NCI-H2196 (cell line): Measurements from ENCODE around the gene AFF3.
"Not testable (repeated sequence)": the region's sequence is repeated elsewhere in the genome, so short reads cannot be mapped to it uniquely, and the experiment has no call there.

Source experiments
- DNase-seq: peaks from one replicate; lab custom pipeline; 2025; ENCODE audit not compliant: unreplicated experiment; lab: John Stamatoyannopoulos, UW

Gene AFF3

DNA sequence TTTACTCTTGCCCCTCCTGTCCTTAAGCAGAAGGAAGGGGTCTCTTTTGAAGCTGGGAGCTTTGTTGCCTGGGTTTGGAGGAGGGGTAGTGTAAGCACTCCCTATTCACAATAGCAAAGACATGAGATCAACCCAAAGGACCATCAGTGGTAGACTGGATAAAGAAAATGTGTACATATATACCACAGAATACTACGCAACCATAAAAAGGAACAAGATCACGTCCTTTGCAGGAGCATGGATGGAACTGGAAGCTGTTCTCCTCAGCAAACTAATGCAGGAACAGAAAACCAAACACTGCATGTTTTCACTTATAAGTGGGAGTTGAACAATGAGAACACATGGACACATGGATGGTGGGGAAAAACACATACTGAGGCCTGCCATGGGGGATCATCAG lies 371.5 kb downstream of the AFF3 start:
- no peak for DNase-seq

DNA sequence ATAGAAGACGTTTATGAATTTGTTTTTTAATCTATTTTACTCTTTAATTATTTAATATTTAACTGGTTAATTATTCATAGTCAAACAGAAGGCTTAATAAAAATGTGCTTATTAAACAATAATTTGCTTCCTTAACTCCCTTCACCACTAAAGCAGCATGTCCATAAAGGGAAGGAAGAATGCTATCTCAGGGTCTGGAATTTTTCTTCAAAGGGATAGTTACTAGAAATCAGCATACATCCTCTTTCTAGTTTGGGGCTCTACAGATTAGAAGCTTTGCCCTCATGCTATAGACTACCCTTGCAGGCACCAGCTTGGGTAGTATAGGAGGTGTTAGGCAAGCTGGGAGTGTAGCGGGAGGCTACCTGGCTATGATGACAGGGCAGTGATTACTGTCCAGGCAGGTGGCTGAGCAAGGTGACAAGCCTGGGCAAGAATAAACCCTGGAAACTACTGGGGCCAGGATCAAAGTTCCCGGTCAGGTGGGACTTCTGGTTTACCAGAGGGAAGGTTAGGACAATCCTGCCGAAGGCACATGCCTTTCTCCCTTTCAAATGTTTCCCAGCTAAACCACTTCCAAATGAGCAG lies 376.6 kb downstream of the AFF3 start:
- no peak for DNase-seq

DNA sequence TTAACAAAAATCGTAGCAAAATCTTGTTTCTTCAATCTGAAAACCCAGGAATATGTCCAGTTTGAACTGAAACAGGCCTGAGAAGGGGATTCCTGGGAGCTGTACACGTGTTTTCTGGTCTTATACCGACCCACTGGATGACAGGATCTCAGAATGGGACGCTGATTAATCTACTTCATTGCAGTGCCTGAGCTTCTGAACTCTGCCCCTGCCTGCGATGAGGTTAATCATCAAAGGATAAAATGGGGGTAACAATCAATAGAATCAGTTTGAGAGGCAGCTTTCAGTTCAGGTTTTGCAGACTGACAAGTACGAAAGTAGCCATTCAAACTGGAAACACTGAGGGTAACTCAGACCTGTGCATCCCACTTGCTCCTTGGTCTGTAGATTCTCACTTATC lies 378.6 kb downstream of the AFF3 start:
- DNase-seq: no peak

DNA sequence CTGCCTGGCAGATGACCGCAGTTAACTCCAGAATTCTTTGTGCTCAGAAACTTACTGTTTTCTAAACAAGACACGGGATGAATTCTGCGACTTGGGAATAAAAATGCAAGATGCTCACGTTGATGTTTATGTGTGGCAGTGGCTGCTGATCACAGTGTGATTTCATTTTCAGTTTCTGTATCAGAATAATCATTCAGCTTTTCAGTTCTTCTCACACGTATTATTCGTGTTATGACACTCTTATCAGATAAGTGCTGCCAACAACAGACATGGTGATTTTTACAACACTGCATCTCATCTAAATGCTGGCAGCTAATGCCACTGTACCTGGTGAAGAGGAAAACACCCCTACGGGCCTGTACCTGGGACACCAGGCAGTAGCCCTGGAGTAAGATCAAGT lies 379.7 kb downstream of the AFF3 start:
- no peak for DNase-seq

DNA sequence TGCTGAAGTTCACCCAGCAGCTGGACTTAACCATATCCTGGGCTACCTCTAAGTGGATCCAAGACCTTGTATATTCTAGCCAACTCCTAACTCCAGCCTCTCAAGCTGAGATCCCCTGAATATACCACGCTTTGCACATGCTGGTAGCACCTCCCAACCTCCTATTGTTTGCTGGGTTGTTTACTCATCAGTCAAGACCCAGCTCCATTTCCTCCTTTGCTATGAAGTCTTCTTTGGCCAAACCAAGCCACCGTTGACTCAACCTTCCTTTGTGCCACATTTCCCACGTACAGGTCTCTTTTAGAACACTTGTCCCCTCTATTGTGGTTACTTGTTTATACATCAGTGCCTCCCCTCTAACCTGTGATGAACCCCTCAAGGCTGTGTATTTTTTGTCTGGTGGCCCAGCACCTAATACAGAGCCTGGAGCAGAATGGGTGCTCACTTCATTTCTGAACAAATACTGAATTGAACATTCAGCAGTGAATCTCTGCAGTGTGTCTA lies 384.7 kb downstream of the AFF3 start:
- no peak for DNase-seq

DNA sequence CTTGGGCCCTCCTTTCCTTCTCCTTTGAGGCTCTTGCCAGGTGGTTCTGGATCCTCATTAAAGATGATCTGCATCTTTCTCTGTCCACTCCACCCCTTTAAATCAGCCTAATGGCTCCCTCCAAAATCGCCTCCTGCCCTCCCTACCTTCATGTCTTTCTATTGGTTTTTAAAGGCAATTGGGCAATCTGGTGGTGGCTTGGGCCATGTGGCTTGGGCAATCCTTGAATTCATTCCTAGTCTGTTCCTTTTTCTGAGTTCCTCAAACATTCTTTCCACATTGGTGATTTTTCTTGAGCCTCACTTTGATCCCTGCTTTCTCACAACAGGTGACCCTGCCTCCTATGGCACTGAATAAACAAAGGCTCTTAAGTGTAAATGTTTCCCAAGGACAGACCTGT lies 386.3 kb downstream of the AFF3 start:
- DNase-seq: no peak

DNA sequence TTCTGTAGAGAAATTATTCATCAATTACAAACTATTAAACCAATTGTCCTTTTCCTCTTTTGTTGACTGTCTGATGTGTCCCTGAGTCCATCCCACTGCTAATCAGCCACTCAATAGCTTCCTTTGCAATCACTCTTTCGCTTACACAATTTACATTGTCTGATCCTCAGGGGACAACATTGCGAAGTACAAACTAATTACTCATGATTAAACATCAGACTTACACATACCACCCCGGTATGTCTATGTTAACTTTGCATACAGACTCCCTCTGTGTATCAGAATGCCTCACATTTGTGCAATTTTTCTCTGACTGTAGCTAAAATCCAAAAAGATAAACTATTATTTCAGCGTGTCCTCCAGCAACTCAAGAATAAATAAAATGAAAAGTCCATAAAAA lies 388.2 kb downstream of the AFF3 start:
- DNase-seq: no peak

DNA sequence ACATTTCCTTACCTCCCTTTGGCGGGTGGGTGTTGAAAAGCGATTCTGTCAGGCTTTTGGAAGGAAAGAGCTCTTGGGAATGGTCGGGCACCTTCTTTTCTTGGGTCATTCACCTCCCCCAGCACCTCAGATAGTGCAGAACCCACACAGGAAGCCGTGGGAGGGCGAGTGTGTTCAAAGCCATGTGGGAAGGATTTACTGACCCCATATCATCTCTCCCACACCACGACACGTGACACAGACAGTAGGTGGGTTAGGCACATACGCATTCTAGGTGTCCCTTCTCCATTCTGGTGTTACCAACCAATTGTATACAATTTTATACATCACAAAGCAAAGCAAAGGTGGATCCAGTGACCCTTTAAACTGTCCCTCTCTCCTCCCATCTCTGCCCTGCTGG lies 388.9 kb downstream of the AFF3 start:
- DNase-seq: no peak

DNA sequence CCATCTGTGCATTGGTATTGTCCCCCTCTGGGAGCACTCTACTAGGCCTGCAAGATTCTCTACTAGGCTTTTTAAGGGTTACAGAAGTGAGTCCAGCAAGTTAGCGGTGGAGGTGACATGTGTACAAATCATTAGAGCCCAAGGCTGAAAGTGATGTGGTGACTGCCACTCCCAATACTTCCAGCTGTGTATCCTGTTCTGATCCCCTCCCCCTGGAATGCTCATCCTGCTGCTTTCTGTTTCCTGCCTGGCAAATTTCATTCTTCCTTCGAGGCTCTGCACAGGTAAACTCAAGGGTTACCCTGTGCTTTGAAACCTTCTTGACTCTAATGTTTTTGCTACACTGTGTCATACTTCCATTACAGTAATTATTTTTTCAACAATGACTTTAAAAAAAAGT lies 394.0 kb downstream of the AFF3 start:
- no peak for DNase-seq

DNA sequence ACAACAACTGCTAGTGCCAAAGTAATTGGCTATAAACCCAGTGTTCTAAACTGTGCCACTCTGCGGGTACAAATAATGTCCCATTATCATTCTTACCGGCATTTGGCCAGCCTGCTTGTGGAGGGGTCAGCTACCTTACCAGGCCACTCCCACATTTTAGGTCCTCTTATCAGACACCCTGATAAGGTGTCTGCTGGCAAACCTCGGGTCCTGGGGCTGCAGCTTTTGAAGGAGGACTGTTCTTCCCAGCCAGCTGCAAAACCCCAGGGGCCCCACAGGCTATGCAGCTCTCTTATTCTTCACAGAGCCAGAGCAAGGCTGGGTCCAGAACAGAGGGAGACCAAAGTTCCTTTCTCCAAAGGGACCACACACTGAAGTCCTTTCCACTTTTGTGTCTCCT lies 394.5 kb downstream of the AFF3 start:
- DNase-seq: no peak

DNA sequence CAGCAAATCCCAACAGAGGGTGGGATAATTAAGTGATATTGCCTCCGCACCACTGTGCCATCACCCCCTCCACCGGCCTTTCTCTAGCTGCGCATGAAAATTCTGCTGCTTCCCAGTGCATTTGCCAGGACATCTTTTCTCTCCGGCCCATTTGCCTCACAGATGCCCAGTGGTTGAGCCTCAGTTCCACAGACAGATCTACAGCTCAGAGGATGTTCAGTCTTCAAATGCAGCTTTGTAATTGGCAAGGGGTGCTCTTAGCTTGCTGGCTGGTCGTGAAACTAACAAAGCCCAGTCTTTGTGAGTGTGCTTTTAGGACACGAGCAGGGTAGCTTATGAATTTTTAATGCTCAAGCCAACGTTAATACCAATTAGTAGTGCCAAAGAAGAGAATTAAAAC lies 399.2 kb downstream of the AFF3 start:
- no peak for DNase-seq

DNA sequence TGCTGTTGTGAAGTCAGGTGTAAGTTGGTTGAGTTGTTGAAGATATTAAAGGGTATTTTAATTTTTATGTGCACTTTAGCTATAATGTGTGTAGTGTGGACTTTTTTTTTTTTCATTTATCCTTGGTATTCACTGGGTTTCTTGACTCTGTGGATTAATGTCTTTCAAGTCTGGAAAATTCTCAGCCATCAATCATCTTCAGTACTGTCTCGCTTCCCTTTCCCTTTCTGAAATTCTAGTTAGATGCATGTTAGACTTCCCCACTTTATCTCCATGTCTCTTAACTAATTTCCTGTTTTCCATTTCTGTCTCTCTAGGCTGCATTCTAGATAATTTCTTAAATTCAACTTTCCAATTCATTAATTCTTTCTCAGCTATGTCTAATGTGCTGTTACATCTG lies 404.9 kb downstream of the AFF3 start:
- no peak for DNase-seq

DNA sequence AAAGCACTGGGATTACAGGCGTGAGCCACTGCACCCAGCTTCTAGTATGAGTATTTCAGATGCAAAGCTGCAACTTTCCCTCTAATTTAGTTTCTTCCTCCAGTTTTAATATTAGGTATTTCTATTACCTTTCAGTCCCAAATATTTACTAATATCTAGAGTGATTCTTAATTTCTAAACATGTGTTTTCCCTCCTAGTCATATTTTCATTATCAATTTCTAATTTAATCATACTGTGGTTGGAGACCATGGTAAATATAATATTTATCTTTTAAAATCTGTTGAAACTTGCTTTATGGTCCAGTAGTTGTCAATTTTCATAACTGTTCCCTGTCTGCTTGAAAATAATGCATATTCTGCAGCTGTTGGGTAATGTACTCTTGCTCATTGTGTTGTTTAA lies 406.6 kb downstream of the AFF3 start:
- no peak for DNase-seq

DNA sequence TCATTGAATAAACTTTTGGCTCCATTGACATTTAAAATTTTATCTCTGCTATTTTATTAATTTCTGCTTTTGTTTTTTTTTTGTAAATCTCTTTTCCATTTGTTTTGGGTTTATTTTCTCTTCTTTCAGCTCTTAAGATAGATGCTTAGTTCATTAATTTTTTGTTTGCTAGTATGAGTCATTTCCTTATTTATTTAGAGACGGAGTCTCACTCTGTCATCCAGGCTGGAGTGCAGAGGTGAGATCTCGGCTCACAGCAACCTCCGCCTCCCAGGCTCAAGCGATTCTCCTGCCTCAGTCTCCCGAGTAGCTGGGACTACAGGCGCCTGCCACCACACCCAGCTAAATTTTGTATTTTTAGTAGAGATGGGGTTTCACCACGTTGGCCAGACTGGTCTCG lies 407.1 kb downstream of the AFF3 start:
- not testable (repeated sequence) for DNase-seq

DNA sequence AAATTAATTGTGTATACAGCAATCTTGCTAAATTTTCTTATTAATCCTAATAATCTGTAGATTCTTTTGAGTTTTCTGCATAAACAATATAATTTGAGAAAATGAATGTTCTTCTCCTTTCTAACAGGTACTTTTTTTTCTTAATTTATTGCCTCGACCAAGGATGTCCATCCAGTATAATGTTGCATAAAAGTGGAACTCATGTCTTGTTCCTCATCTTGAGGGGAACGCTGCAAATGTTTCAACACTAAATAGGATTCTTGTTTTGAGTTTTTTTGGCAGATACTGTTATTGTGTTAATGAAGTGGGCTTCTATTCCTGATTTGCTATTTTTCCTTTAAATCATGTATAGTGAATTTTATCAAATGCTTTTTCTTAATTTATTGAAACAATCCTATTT lies 408.2 kb downstream of the AFF3 start:
- DNase-seq: no peak

DNA sequence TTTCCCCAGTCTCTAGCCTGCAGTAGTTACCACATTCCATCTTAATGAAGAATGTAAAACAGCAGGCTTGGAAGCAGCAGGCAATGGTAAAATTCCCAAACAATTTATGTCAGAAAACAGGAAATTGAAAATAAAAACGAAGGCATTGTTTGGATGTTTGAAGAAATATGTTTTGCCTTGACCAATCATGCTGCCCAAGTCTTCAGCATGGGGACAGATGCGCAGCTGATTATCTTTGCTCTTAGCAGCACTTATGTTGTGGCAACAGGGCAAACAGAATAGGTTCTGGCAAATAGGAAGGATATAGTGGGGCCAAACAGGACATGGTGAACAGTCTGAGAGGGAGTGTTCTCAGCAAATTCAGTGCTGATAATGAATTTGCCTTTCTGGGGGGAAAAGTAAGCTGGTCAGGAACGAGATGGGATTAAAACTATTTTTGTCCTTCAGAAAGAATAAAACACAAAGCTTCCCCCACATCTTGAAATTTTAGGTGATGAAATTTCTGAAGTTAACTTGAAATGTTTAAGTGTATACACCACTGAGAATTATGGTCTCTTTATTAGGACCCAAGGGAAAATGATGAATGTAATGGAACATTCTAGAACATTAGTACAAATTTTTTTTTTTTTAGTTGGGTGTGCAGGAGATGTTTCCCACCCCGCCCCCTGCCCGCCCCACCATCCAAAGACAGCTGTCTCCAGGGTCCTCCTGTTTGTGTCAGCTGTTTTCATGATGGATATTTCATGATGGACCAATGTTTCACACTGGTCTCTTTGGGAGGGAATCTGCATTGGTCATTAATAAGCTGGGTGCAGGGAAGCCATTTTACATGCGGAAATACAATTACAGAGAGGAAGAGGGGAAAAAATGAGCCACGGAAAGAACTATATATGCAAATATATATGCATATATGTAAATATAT lies 413.0 kb downstream of the AFF3 start:
- DNase-seq: no peak

DNA sequence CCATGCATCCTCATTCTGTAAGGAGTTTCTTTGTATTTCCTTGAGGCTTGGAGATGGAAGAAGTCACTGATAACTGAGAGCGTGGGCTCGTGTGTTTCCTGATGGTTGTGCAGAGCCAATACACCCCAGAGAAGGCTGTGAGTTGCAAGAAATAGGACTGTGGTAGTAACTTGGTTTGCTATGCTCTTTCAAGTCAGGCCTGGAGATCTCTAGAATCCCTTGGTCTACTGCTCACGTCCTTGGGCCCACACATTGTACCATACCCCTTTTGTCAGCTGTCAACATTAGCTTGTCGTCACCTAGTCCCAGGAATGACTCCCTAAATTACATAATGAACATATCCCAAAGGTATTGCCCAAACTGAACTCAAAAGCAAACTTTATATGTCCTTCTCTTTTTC lies 414.2 kb downstream of the AFF3 start:
- DNase-seq: no peak

DNA sequence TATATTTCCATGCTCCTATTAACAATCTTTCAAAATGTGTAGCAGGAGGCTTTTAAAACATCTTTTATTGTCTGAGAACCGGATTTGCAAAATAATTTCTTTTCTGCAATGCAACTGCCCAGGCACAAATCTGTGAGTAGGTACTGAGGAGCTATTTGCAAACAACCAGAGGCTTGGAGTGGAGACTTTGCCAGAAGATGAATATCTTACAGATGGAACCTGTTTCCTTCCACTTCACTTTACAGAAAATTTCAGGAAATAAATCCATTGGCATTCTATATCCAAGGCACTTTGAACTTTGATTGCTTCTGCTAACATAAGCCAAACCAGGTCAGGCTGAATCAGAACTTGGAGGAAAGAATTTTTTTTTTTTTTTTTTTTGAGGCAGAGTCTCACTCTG lies 415.2 kb downstream of the AFF3 start:
- DNase-seq: no peak

DNA sequence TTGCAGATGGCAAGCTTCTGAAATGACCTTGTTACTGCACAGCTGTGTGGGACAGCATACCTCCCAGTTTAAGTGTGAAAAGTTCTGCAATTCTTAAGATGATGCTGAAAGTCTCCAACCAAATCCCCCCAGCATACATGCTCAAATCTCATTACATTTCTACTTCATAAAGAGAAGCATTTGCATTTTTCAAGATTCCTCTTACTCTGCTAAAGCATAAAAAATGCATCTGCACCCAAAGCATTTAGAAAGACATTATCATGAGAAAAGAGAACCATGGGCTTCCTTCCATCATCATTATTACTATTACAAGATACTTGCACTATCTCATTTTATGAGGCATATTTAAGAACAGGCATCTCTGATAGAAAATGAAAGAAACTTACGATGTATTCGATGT lies 415.7 kb downstream of the AFF3 start:
- no peak for DNase-seq

DNA sequence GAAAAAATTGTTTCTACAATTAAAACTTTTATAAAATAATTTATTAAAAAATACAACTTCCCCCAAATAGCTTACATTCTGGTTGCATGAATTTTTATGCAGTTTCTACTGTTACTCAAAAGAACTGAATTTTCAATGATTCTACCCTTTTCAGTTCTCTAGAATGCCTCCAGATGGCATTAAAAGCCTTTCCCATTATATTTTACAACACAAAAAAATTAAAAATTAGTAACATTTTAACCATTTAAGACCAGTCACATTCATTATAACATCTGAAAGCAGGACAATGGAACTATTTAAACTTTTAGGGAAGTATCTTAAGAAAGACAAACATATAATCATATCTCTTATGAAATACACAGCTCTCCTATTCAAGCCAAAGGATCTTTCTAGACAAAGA lies 416.6 kb downstream of the AFF3 start:
- no peak for DNase-seq

DNA sequence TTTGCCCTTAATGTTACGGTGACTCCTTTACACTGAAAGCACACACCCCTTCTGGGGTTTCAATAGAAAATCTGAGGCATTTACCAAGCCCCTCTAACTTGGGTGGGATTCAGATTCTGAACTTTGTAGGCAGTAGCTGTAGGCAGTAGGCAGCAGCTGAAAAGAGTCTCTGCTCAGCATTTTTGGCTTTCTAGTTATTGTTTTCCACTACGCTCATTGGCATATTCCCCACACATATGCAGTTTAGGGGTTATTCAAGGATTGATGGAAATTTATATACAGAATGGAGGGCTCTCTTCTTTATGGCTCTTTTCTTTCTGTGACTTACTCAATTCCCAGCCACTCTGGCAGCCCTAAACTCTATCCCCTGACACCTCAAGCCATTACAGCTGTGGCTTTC lies 419.9 kb downstream of the AFF3 start:
- DNase-seq: no peak

DNA sequence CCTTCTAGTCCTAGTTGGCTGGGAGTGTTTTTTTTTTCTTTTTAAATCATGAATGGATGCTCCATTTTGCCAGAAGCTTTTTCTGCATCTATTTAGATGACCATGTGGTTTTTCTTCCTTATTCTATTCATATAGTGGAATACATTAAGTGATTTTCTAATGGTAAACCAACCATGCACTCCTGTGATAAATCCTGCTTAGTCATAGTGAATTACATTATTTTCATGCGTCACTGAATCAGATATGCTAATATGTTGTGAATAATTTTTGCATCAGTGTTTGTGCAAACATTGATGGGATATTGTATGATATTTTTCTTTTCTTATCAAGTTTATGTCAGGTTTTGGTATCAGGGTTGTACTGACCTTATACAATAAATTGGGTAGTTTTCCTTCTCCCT lies 423.3 kb downstream of the AFF3 start:
- no peak for DNase-seq

DNA sequence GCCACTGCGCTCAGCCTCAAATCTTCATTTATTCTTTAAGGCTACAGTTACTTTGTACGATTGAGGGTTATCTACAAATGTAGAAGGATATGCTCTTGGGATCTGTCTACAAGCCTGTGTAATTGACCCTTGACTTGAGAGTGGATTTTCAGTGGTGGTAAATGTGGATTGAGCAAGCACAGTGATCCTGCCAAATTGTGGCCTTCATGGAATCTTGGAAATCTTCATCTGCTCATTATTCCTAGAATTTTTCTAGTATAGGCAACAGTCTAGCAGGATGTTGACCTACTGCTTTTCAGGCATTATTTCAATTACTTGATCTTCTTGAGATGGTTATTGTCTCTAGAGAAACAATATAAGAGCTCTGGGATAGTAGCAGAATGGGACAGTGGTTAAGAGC lies 426.4 kb downstream of the AFF3 start:
- no peak for DNase-seq
